HG02798 (cell line): ENCODE measurements around the gene TMEM14A.
"Not testable (repeated sequence)": the region's sequence is repeated elsewhere in the genome, so short reads cannot be mapped to it uniquely, and the experiment has no call there.

Experiments
- ATAC-seq: cut with Tn5 transposase; IDR thresholded peaks from one replicate; pipeline ENCODE4 v1.9.1; 2021; ENCODE audit warnings: mild to moderate bottlenecking; ENCODE audit not compliant: unreplicated experiment, poor library complexity

Gene TMEM14A

GRCh38 chr6:52654592-52654991 lies 16.3 kb upstream of the TMEM14A start:
- ATAC-seq, result no peak

DNA sequence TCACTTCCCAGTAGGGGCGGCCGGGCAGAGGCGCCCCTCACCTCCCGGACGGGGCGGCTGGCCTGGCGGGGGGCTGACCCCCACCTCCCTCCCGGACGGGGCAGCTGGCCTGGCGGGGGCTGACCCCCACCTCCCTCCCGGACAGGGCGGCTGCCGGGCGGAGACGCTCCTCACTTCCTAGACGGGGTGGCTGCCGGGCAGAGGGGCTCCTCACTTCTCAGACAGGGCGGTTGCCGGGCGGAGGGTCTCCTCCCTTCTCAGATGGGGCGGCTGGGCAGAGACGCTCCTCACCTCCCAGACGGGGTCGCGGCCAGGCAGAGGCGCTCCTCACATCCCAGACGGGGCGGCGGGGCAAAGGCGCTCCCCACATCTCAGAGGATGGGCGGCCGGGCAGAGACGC lies 15.0 kb upstream of the TMEM14A start:
- not testable (repeated sequence) for ATAC-seq

DNA sequence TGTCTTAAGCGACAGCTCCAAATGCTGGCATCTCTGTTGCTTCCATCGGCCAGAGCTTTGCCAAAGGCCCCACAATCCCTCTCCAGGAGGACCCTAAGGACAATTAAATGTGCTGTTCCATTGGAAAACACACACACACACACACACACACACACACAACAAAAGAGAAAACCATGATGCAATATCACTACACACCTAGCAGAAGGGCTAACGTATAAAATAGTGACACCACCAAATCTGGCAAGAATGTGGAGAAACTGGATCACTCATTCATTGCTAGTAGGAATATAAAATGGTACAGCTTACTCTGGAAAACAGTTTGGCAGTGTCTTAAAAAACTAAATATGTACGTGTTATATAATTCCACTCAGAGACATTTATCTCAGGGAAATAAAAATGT lies 13.0 kb upstream of the TMEM14A start:
- no peak for ATAC-seq

DNA sequence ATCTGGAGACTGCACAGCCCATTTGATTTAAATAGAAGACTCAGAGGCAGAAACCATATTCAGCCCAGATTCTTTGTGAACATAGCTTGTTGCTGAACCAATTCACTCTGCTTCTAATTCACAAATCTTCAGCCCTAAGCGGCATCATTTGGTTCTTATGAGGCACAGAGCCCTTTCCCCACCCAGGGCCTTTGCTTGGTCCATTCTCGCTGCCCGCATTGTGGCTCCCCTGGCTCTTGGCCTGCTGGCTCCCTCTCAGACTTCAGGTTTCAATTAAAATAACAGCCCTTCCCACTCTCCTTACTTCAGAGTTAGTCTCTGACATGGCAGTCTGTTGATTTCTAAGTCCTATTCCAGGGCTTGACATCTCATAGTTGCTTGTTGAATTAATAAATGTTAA lies 9.4 kb upstream of the TMEM14A start:
- no peak for ATAC-seq

- ATAC-seq, result no peak
Measured at GRCh38 chr6:52662031-52662430, 8.9 kb upstream of the TMEM14A start.

- peak; percentile 32 for ATAC-seq
Measured at GRCh38 chr6:52663120-52663935, 7.6 kb upstream of the TMEM14A start.

- ATAC-seq, result no peak
Measured at GRCh38 chr6:52663936-52664185, 7.1 kb upstream of the TMEM14A start.

DNA sequence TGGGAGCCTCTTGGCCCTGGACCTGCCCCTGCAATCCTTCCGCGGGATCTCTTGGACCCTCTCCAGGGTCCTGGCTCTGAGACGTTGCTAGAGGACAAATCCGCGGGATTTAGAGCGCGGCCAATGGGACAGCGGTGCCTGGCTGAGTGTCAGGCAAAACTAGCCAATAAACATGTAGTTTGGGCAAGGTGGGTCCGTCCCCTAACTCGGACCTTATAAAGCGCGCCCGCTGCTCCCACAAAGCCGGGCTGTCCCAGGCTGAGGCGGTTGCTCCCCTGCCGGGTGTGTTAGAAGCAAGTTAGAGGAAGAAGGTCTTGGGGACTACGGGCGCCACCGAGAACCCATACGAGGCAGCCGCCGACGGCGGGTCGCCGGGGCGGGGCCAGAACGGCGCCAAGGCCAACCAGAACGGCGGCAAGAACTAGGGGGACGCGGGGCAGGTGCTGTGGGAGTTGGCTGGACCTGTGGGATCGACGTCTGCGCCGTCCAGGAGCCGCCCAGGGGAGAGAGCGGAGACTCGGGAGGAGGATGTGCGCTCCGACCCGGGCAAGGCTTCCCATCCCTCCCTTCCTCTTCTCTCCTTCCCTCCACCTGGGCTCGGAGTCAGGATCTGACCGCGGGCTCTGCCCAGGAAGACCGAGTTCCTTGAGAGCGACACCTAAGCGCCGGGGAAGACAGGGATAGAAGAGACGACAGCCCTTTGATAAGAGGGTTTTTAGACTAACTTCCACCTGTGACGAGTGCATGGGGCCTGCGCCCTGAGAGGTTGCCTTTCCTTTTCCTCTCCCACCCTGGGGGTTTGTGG lies 6.5 kb upstream of the TMEM14A start:
- ATAC-seq, result peak; percentile 93

- ATAC-seq, result no peak
Measured at GRCh38 chr6:52664991-52665686, 5.8 kb upstream of the TMEM14A start.

DNA sequence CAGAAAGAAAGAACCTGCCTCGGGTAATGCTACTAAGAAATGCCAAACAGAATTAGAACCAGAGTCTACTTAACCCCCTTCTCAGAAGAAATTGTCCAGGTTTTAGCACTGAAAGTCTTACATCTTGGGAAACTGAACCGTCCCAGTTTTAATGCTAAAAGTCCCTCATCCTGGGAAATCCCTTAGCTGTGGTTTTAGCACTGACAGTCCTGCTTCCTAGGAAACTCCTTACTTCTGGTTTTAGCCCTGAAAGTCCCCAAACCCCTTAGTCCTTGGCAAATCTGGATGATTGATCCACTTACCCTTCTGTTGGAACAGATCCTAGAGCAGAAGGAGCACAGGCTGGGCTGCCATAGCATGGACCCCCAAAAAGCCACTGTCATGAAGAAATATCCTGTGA lies 4.8 kb upstream of the TMEM14A start:
- ATAC-seq, result no peak

- ATAC-seq, result no peak
Measured at GRCh38 chr6:52666523-52666922, 4.4 kb upstream of the TMEM14A start.

GRCh38 chr6:52667572-52667971 lies 3.3 kb upstream of the TMEM14A start:
- no peak for ATAC-seq

DNA sequence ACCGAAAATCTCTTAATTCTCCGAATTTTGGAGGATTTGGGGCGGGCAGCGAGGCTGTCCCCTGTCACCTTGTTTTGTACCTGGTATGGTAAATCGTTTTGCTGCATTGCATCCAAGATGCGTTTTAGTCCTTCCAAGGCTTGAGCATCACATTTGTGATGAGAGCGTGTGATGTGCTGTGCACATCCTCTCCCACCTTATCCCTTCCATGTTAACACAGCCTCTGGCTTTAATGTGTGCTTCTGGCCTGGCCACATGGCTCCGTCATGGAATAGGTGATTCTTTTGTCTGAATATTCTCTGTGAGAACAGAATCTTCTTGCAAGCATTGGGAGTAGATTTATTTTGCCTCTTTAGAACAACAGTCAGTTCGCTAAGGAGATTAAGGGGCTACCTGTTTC lies 763 bp downstream of the TMEM14A start:
- ATAC-seq, result no peak

GRCh38 chr6:52672412-52673025 lies 1.6 kb downstream of the TMEM14A start:
- no peak for ATAC-seq

GRCh38 chr6:52674666-52675065 lies 3.8 kb downstream of the TMEM14A start:
- ATAC-seq, result no peak

DNA sequence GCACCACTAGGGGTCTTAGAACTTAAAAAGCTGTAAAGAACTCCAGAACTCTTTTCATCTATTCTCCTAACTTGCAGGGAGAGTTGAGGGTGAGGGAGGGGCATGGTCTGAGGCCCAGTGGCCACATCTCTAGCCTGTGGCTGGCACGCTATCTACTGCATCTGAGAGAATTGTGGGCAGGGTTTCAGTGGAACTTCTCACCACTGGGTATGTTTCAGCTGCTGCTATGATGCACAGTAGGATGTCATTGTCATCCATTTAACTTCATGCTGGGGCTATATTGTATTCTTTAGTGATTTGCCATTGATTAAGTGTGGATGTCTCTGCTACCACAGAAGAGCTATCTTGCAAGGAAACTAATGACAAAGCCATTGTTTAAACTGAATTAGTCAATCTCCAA lies 4.5 kb downstream of the TMEM14A start:
- ATAC-seq, result no peak

- not testable (repeated sequence) for ATAC-seq
Measured at GRCh38 chr6:52676631-52677030, 5.7 kb downstream of the TMEM14A start.

- no peak for ATAC-seq
Measured at GRCh38 chr6:52681416-52681815, 10.5 kb downstream of the TMEM14A start.

DNA sequence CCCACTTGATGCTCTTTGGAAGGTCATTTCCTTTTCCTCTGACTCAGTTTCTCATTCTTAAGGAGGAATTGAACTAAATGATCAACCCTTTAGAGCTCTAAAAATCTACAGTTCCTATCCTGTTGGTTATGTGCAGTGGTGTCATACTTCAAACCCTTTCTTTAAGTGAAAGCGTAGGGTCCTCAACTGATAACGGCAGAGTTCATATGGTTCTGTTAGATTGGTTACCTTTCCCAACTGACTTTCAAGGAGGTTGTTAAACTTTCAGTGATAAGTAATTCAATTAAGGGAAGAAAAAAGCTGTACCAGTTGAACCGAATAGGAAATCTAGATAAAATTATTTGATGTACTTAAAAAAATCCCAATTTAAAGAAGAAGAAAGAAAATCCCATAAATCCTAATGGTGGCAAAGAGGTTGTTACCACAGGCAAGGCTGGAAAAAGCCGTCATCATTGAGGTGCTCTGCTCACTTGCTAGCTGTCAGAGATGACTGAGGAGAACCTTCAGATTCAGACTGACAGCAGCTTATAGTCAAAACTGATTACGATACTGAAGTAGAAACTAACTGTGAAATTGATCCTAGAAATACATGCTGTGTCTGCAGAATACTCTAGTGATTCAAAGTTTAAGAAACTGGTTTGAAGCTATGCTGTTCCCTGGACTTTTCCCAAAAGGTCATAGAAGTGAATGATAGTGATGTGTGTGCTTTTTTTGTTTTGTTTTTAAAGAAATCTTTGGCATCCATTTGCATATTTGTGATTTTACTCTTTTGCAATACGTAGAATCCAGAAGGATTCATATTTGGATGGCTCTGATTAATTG lies 16.2 kb downstream of the TMEM14A start:
- no peak for ATAC-seq

DNA sequence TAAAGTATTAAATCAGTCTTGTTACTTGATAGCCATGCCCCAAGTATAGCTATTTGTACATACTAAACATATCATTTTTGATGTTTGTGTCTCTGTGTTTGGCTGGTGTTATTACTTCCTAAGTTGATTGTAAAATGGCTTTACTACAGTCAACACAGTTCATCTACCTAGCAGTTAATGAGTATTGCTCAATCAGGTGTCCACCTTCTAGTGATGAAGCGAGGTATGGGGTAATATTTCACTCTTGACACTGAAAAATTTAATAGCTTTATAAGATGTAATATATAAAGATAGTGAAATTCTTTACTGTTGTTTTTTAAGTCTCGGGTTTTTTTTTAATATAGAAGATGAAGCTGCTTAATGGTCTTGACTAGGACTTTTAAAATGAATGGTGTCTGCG lies 18.9 kb downstream of the TMEM14A start:
- no peak for ATAC-seq
